Astrocyte of the cerebellum (primary cell): ENCODE measurements around the gene CUL5.

ENCODE experiments used
- DNase-seq: peaks from one replicate; pipeline ENCODE4 v3.0.0-alpha.2; 2011; ENCODE audit warnings: low read depth
- H3K4me3 ChIP-seq: 2 replicates; pipeline ENCODE4 v1.5.1; 2011; ENCODE audit warnings: mild to moderate bottlenecking, low read depth, low read length, moderate library complexity
- CTCF ChIP-seq: IDR thresholded peaks from 2 replicates; pipeline ENCODE4 v1.5.1; 2012; ENCODE audit warnings: low read length, low read depth, moderate library complexity, mild to moderate bottlenecking; ENCODE audit errors: missing control alignments
- in situ Hi-C: cut with HindIII; loops from 2 replicates; pipeline ENCODE4 v1.10.0; 2017; ENCODE audit warnings: low sequenced_read_pairs

The CUL5 gene

GRCh38 chr11:108008656-108009496 lies at the start of gene CUL5:
Gene CUL5, plus strand, starts transcription at chr11:108008898. Its CDS starts 451 bp downstream, at chr11:108009349.
- in situ Hi-C loops: no loop called here
- peak within 1 kb of the TSS; percentile 95 for H3K4me3 ChIP-seq
- DNase-seq: peak; percentile 86
- TF ChIP-seq CTCF: peak; percentile 93

GRCh38 chr11:107961480-107961879 lies 47.2 kb upstream of the CUL5 start:
- H3K4me3 ChIP-seq: no peak overlapping the region
- in situ Hi-C loops: no loop called here
- DNase-seq: no peak
- TF ChIP-seq CTCF: no peak

- no peak overlapping the region for H3K4me3 ChIP-seq
- no peak for DNase-seq
- in situ Hi-C loops: no loop called here
- no peak for TF ChIP-seq CTCF
Measured at GRCh38 chr11:107962181-107962580, 46.5 kb upstream of the CUL5 start.

GRCh38 chr11:107963091-107963490 lies 45.6 kb upstream of the CUL5 start:
- TF ChIP-seq CTCF: no peak
- no peak overlapping the region for H3K4me3 ChIP-seq
- DNase-seq: no peak
- in situ Hi-C loops: no loop called here

- no peak overlapping the region for H3K4me3 ChIP-seq
- DNase-seq: no peak
- TF ChIP-seq CTCF: peak; percentile 17
- in situ Hi-C loops: no loop called here
Measured at GRCh38 chr11:107969219-107969618, 39.5 kb upstream of the CUL5 start.

GRCh38 chr11:107970049-107970448 lies 38.6 kb upstream of the CUL5 start:
- in situ Hi-C loops: no loop called here
- no peak for DNase-seq
- TF ChIP-seq CTCF: no peak
- H3K4me3 ChIP-seq: no peak overlapping the region
